Mesenchymal stem cell (in vitro differentiated cells and primary cell): ENCODE data around the gene SNRNP70.

Source experiments
- DNase-seq: peaks from one replicate; pipeline ENCODE4 v3.0.0-alpha.2; 2013
- H2AFZ ChIP-seq: one replicate; pipeline ENCODE4 v1.6.1; 2013; ENCODE audit warnings: low read depth, mild to moderate bottlenecking, control low read depth, inconsistent platforms, low read length, moderate library complexity
- H2AK5ac ChIP-seq: 2 replicates; pipeline ENCODE4 v1.6.1; 2013; ENCODE audit warnings: low read length, moderate library complexity, mild to moderate bottlenecking, inconsistent platforms; ENCODE audit not compliant: severe bottlenecking
- H2BK120ac ChIP-seq: one replicate; pipeline ENCODE4 v1.6.1; 2013; ENCODE audit warnings: low read depth, mild to moderate bottlenecking, inconsistent platforms, low read length, moderate library complexity
- H2BK12ac ChIP-seq, 2 experiments: one replicate each; pipeline ENCODE4 v1.6.1; 2013; ENCODE audit warnings: inconsistent platforms in 2 of 2, low read length in 2 of 2, mild to moderate bottlenecking in 2 of 2, moderate library complexity in 2 of 2, control low read depth in 1 of 2
- H2BK15ac ChIP-seq: one replicate; pipeline ENCODE4 v1.6.1; 2013; ENCODE audit warnings: mild to moderate bottlenecking, low read depth, inconsistent platforms; ENCODE audit not compliant: poor library complexity, severe bottlenecking
- H2BK5ac ChIP-seq: 2 replicates; pipeline ENCODE4 v1.6.1; 2013; ENCODE audit warnings: low read depth, mild to moderate bottlenecking, low read length, control low read depth, inconsistent platforms; ENCODE audit not compliant: poor library complexity, severe bottlenecking
- H3K14ac ChIP-seq, 2 experiments: one replicate each; pipeline ENCODE4 v1.6.1; 2013; ENCODE audit warnings: inconsistent platforms in 2 of 2, low read length in 2 of 2, control low read depth in 1 of 2, mild to moderate bottlenecking in 1 of 2, moderate library complexity in 1 of 2
- H3K18ac ChIP-seq, 2 experiments: one replicate each; pipeline ENCODE4 v1.6.1; 2013; ENCODE audit warnings: inconsistent platforms in 2 of 2, low read length in 2 of 2, control low read depth in 1 of 2, low read depth in 1 of 2, mild to moderate bottlenecking in 1 of 2
- H3K23ac ChIP-seq, 2 experiments: one replicate each; pipeline ENCODE4 v1.6.1; 2013; ENCODE audit warnings: inconsistent platforms in 2 of 2, low read length in 2 of 2, mild to moderate bottlenecking in 2 of 2, moderate library complexity in 2 of 2, control low read depth in 1 of 2
- H3K27ac ChIP-seq: 2 replicates; pipeline ENCODE4 v1.5.1; 2013; ENCODE audit warnings: mild to moderate bottlenecking, moderate library complexity, low read length, control low read depth, inconsistent platforms; ENCODE audit not compliant: poor library complexity, severe bottlenecking
- H3K27me3 ChIP-seq, 2 experiments: 2 replicates each; pipeline versions ENCODE4 v1.6.1 to v1.7.0; 2013; ENCODE audit warnings: low read length in 2 of 2, mild to moderate bottlenecking in 2 of 2, moderate library complexity in 2 of 2, control low read depth in 1 of 2, inconsistent platforms in 1 of 2; ENCODE audit not compliant: control insufficient read depth in 1 of 2, insufficient read depth in 1 of 2
- H3K36me3 ChIP-seq, 2 experiments: 2 replicates each; pipeline versions ENCODE4 v1.6.1 to v1.7.0; 2013; ENCODE audit warnings: low read length in 2 of 2, control low read depth in 1 of 2, inconsistent platforms in 1 of 2, low read depth in 1 of 2, mild to moderate bottlenecking in 1 of 2; ENCODE audit not compliant: insufficient read depth in 2 of 2, control insufficient read depth in 1 of 2
- H3K4ac ChIP-seq, 2 experiments: one replicate each; pipeline ENCODE4 v1.6.1; 2013; ENCODE audit warnings: inconsistent platforms in 2 of 2, low read length in 2 of 2, mild to moderate bottlenecking in 2 of 2, moderate library complexity in 2 of 2, control low read depth in 1 of 2, low read depth in 1 of 2
- H3K4me1 ChIP-seq: 2 replicates; pipeline ENCODE4 v1.6.1; 2013; ENCODE audit warnings: low read depth, low read length, control low read depth; ENCODE audit not compliant: control insufficient read depth, insufficient read depth
- H3K4me2 ChIP-seq: 2 replicates; pipeline ENCODE4 v1.6.1; 2013; ENCODE audit warnings: low read length, mild to moderate bottlenecking, inconsistent platforms; ENCODE audit not compliant: poor library complexity, severe bottlenecking
- H3K4me3 ChIP-seq, 2 experiments: 2 replicates each; pipeline versions ENCODE4 v1.5.1 to v1.7.0; 2013; ENCODE audit warnings: low read length in 2 of 2, mild to moderate bottlenecking in 2 of 2, control low read depth in 1 of 2, low read depth in 1 of 2; ENCODE audit not compliant: insufficient read depth in 1 of 2
- H3K79me1 ChIP-seq: replicated peaks from 2 replicates; pipeline ENCODE4 v1.6.1; 2013; ENCODE audit warnings: mild to moderate bottlenecking, control low read depth, low read length, inconsistent platforms; ENCODE audit not compliant: poor library complexity, severe bottlenecking
- H3K9ac ChIP-seq: 2 replicates; pipeline ENCODE4 v1.7.0; 2013; ENCODE audit warnings: mild to moderate bottlenecking, low read length, moderate library complexity
- H3K9me3 ChIP-seq: 2 replicates; pipeline ENCODE4 v1.7.0; 2013; ENCODE audit warnings: mild to moderate bottlenecking, low read length; ENCODE audit not compliant: control insufficient read depth
- H4K8ac ChIP-seq: one replicate; pipeline ENCODE4 v1.6.1; 2013; ENCODE audit warnings: inconsistent platforms, mild to moderate bottlenecking, low read length, moderate library complexity
- H4K91ac ChIP-seq: one replicate; pipeline ENCODE4 v1.6.1; 2013; ENCODE audit warnings: mild to moderate bottlenecking, low read length, inconsistent platforms
- WGBS: methylation state at CpG from one replicate; pipeline ENCODE4 v1.1.7; 2013; ENCODE audit warnings: mixed read lengths; 5-methylcytosine and 5-hydroxymethylcytosine counted together

The SNRNP70 gene

GRCh38 chr19:49107625-49108459 lies 22.6 kb downstream of the SNRNP70 start:
- WGBS = 97% methylated on average over 89 of the region's 93 CpGs
- no peak for DNase-seq
- Histone ChIP-seq H2AFZ (no peak overlapping the region), H2AK5ac (no peak overlapping the region), H4K8ac (no peak overlapping the region), H3K79me1 (peaks cover 38% of the 10 kb centered on the region), H2BK12ac (no peak overlapping the region), H3K18ac (no peak overlapping the region), H3K27me3 (no peaks in the 10 kb centered on the region), H3K9ac (no peak overlapping the region), H3K4me3 (no peak overlapping the region), H3K27ac (no peak overlapping the region), H2BK120ac (no peak overlapping the region), H3K4ac (no peak overlapping the region), H2BK5ac (no peak overlapping the region), H3K36me3 (peaks cover 69% of the 10 kb centered on the region in 2 experiments), H3K14ac (no peak overlapping the region), H2BK15ac (no peak overlapping the region), H4K91ac (no peak overlapping the region), H3K23ac (no peak overlapping the region), H3K9me3 (no peaks in the 10 kb centered on the region), H3K4me2 (no peak overlapping the region), H3K4me1 (peaks cover 2% of the 10 kb centered on the region)

GRCh38 chr19:49109051-49109450 lies 23.8 kb downstream of the SNRNP70 start:
- Histone ChIP-seq H3K4ac (no peak overlapping the region), H3K4me1 (peaks cover 7% of the 10 kb centered on the region), H2BK12ac (no peak overlapping the region), H4K91ac (no peak overlapping the region), H3K79me1 (peaks cover 30% of the 10 kb centered on the region), H2AFZ (no peak overlapping the region), H3K9me3 (no peaks in the 10 kb centered on the region), H3K27me3 (no peaks in the 10 kb centered on the region), H2BK15ac (no peak overlapping the region), H3K18ac (no peak overlapping the region), H3K23ac (peak overlapping the region in 1 of 2 experiments; percentile 41), H3K27ac (no peak overlapping the region), H3K4me2 (no peak overlapping the region), H3K14ac (no peak overlapping the region), H2BK120ac (no peak overlapping the region), H3K4me3 (no peak overlapping the region), H3K36me3 (peaks cover 57 to 59% of the 10 kb centered on the region in 2 experiments), H2AK5ac (no peak overlapping the region), H2BK5ac (no peak overlapping the region), H4K8ac (no peak overlapping the region), H3K9ac (no peak overlapping the region)
- no peak for DNase-seq
- 81% methylated on average over 4 of the region's 5 CpGs for WGBS

- no peak overlapping the region for H2BK5ac ChIP-seq
- peaks cover 25% of the 10 kb centered on the region for H3K79me1 ChIP-seq
- peaks cover 7% of the 10 kb centered on the region for H3K4me1 ChIP-seq
- no peak overlapping the region for H3K18ac ChIP-seq
- H3K27ac ChIP-seq = no peak overlapping the region
- peak overlapping the region; percentile 63 for H3K9ac ChIP-seq
- H3K4me2 ChIP-seq = no peak overlapping the region
- H4K91ac ChIP-seq = no peak overlapping the region
- H3K23ac ChIP-seq = no peak overlapping the region
- H3K36me3 ChIP-seq = peaks cover 50 to 53% of the 10 kb centered on the region in 2 experiments
- H2BK120ac ChIP-seq = no peak overlapping the region
- DNase-seq = no peak
- no peak overlapping the region for H2AK5ac ChIP-seq
- 95% methylated on average over 7 of the region's 8 CpGs for WGBS
- H3K14ac ChIP-seq = no peak overlapping the region
- H4K8ac ChIP-seq = no peak overlapping the region
- no peaks in the 10 kb centered on the region for H3K9me3 ChIP-seq
- H3K4me3 ChIP-seq = no peak overlapping the region
- H2AFZ ChIP-seq = no peak overlapping the region
- H2BK12ac ChIP-seq = no peak overlapping the region
- no peak overlapping the region for H3K4ac ChIP-seq
- no peaks in the 10 kb centered on the region for H3K27me3 ChIP-seq
- H2BK15ac ChIP-seq = no peak overlapping the region
Observed at GRCh38 chr19:49109569-49110233, 24.4 kb downstream of the SNRNP70 start.

- no peak overlapping the region for H3K27ac ChIP-seq
- no peak overlapping the region for H4K8ac ChIP-seq
- H2AK5ac ChIP-seq = no peak overlapping the region
- no peak overlapping the region for H3K4me2 ChIP-seq
- no peak overlapping the region for H4K91ac ChIP-seq
- peak; percentile 63 for DNase-seq
- no peaks in the 10 kb centered on the region for H3K9me3 ChIP-seq
- H2BK5ac ChIP-seq = no peak overlapping the region
- H3K36me3 ChIP-seq = peaks cover 42 to 44% of the 10 kb centered on the region in 2 experiments
- 32% methylated on average over 3 of the region's 3 CpGs for WGBS
- H3K27me3 ChIP-seq = no peaks in the 10 kb centered on the region
- no peak overlapping the region for H3K14ac ChIP-seq
- H3K4ac ChIP-seq = no peak overlapping the region
- no peak overlapping the region for H2BK120ac ChIP-seq
- no peak overlapping the region for H3K23ac ChIP-seq
- peaks cover 23% of the 10 kb centered on the region for H3K79me1 ChIP-seq
- H2BK15ac ChIP-seq = no peak overlapping the region
- H3K4me3 ChIP-seq = no peak overlapping the region
- no peak overlapping the region for H2AFZ ChIP-seq
- no peak overlapping the region for H3K18ac ChIP-seq
- H2BK12ac ChIP-seq = no peak overlapping the region
- peak overlapping the region; percentile 63 for H3K9ac ChIP-seq
- peaks cover 11% of the 10 kb centered on the region for H3K4me1 ChIP-seq
Observed at GRCh38 chr19:49110567-49110966, 25.3 kb downstream of the SNRNP70 start.
